KBM-7 (cell line): ENCODE results near the gene PDE7B.

Experiments used
- DNase-seq: peaks from one replicate; pipeline ENCODE4 v3.0.0-alpha.2; 2015
- in situ Hi-C: fragments of 300-500 bp; cut with MboI; formaldehyde crosslinking; loops from 2 replicates; pipeline ENCODE4 v1.14.3; 2020; ENCODE audit warnings: low sequenced_read_pairs, low pct_unique_long_range_greater_than_20kb, mixed read lengths

Gene PDE7B

DNA sequence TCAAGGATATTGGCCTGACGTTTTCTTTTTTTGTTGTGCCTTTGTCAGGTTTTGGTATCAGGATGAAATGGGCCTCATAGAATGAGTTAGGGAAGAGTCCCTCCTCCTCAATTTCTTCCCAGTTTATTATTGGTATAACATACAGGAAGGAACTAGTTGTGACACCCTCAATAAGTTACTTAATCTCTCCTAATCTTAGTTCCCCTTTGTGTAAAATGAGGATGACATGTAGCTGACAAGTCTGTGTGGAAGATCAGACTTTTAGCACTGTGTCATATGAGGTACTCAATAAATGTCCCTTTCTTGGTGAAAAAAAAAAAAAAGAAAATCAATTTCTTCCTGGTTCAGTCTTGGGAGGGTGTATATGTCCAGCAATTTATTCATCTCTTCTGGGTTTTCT is 155.8 kb downstream of the PDE7B start:
- peak; percentile 5 for DNase-seq
- in situ Hi-C loops, result no loop called here

GRCh38 chr6:136011475-136011874 is 160.0 kb downstream of the PDE7B start:
- no peak for DNase-seq
- in situ Hi-C loops, result no loop called here

DNA sequence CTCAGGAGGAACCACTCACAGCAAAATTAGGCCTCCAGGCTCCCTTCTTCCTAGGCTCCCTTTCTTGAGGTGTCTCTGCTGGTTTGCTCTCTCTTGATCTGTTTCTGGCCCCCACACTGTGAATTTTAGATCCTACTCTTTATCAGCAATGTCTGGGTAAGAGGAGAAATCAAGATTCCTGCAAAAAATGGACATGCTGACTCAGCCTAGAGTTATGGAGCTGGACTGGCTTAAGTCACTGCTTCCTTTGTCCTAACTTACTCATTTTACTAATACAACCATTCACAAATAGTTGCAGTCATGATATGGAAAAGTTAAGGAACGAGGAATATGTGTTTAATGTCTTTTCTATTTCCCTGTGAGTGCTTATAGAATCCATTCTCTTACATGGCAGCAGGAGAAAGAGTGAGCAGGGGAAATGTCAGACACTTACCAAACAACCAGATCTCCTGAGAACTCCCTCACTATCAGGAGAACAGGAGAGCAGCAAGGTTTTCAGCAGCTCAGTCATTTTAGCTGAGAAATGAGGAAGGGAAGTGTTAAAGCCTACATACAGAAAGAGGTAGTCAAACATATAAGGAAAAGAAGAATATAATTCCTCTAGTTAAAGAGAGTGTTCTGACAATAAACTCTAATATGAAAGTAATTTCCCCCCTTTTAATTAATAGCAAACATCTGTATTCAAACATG is 160.8 kb downstream of the PDE7B start:
- DNase-seq, result no peak
- in situ Hi-C loops, result no loop called here

DNA sequence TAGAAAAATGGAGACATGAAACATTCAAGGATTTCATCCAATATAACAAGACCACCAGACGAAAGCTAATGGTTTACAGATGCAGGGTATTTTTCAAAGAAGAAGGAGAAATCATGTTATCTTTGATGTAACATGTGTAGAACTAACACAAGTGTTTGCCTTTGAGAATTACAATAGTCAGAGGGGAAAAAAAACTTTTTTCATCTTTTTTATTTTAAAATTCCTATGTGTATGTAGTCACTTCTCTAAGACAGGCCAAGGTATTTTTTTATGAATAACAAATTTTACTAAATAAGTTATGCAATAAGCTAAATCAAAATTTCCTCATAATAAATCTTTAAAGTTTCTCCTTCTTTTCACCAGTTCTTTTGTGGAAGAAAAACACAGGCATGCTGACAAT is 161.4 kb downstream of the PDE7B start:
- no peak for DNase-seq
- in situ Hi-C loops, result no loop called here

- DNase-seq, result no peak
These were observed 163.2 kb downstream of the PDE7B start for GRCh38 chr6:136014454-136015437.

GRCh38 chr6:136015531-136015930 is 164.0 kb downstream of the PDE7B start:
- no peak for DNase-seq
- in situ Hi-C loops, result no loop called here

More at GRCh38 chr6:136014454-136015437, 163.2 kb downstream of the PDE7B start:
- in situ Hi-C loops, result no loop called here

- DNase-seq, result no peak
These were observed 165.0 kb downstream of the PDE7B start for GRCh38 chr6:136016228-136017225.

DNA sequence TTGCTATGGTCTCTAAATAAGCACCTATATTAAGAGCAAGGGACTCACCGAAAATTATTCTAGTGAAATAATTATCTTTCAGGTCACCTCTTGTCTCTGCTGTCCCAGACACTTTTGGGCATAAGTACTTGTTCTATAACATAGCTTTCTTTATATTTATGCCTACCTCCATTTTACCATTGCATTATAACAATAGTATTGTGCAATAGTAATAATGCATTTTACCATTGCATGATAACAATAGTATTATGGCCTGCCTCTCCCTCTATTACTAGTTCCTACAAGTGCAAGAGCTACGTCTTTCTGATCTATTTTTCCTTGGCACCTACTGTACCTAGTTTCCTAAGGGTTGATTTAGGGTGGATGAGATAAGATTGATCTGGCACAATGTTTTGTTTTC is 169.2 kb downstream of the PDE7B start:
- in situ Hi-C loops, result no loop called here

More at GRCh38 chr6:136016228-136017225, 165.0 kb downstream of the PDE7B start:
- in situ Hi-C loops, result no loop called here

DNA sequence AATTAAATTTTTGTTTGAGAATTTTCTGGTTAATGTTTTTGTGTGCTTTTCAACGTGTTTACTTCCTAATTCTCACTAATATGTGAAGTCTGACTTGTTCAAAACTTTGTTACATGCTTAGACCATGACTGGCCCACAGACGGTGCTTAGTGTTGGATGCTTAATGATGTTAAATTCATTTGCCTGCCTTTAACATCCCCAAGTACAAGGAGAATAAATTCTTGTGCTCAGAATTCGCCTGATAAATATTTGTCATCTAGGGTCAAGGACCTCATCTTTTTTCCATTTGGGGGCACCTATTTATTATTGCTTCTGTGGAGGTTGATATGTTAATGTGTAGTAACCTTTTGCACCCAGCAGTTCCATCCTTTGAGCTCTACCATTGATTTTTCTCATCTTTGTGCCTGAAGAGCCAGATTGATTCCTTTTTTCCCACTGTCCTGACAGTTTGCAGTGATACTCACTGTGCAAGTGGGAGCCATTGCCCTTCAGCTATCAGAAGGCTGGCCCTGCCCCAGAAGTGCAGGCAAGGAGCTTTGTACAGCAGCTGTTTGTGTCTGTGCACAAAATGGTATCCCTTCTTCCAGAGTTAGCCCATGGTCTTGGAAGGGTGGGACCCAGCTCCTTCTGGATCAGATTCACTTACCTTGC is 170.8 kb downstream of the PDE7B start:
- in situ Hi-C loops, result no loop called here
- no peak for DNase-seq

More for the DNA sequence above, 169.2 kb downstream of the PDE7B start:
- DNase-seq, result no peak

- DNase-seq, result no peak
- in situ Hi-C loops, result no loop called here
These were observed 173.2 kb downstream of the PDE7B start for GRCh38 chr6:136024711-136025110.

DNA sequence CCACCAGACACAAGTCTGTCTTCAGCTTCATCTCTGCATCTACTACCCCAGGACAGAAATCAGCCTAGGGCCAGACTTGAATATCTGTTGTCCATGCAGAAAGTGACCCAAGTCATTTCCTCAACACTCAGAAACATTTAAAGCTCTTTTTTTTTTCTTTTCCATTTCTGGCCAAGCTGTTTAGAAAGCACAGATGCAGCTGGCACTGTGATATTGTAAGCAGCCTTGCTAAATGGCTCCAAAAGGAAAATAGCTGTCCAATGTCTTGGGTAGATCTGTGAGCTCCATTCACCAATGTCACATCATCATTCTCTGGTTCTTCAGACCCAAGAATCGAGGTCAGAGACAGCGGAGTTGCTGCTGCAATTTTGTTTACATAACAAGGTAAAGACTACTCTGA is 174.2 kb downstream of the PDE7B start:
- in situ Hi-C loops, result no loop called here
- DNase-seq, result no peak

DNA sequence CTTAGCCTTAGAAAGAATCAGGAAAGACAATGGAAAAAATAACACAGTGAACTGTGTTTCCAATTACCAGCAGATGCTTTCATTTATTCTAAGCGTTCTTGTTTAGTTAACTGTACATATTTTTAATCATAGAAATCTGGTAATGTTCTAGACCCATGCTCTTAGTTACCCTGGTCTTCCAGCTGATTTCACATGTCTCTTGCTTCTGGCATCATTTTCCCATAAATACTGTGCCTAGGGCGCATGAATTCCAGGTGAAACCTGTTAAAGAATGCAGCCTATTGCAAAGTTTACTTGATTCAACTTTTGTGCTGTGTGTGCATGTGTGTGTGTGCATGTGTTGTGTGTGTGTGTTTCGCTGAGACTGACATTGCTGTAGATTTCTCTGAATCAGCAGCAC is 178.6 kb downstream of the PDE7B start:
- in situ Hi-C loops, result no loop called here
- no peak for DNase-seq

- DNase-seq, result peak; percentile 5
- in situ Hi-C loops, result no loop called here
These were observed 180.5 kb downstream of the PDE7B start for GRCh38 chr6:136031982-136032381.

DNA sequence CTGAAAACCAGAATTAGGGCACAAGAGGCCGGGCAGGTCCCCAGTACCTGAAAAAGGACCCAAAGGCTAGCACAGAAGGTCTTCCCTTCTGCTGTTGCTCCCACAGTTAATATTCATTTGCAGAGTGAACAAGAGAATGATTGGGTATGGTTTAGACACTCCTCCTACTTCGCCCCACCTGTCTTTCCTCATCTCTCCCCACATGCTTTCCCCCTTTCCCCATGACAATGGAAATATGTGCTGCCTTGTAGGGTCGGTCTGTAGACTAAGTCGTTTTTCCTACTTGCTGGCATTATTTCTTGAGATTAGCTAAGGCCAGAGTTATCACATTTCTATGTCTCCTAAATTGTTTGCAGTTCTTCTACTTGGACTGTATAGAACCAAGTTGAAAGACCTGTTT is 181.9 kb downstream of the PDE7B start:
- in situ Hi-C loops, result no loop called here
- no peak for DNase-seq

GRCh38 chr6:136034422-136034821 is 182.9 kb downstream of the PDE7B start:
- DNase-seq, result no peak
- in situ Hi-C loops, result no loop called here

- no peak for DNase-seq
- in situ Hi-C loops, result no loop called here
These were observed 184.0 kb downstream of the PDE7B start for GRCh38 chr6:136035378-136036070.

- no peak for DNase-seq
These were observed 184.5 kb downstream of the PDE7B start for GRCh38 chr6:136036071-136036380.

GRCh38 chr6:136036601-136037000 is 185.1 kb downstream of the PDE7B start:
- in situ Hi-C loops, result no loop called here
- DNase-seq, result no peak

More at GRCh38 chr6:136036071-136036380, 184.5 kb downstream of the PDE7B start:
- in situ Hi-C loops, result no loop called here
